ENCODE results near the gene RTL10.

DNA sequence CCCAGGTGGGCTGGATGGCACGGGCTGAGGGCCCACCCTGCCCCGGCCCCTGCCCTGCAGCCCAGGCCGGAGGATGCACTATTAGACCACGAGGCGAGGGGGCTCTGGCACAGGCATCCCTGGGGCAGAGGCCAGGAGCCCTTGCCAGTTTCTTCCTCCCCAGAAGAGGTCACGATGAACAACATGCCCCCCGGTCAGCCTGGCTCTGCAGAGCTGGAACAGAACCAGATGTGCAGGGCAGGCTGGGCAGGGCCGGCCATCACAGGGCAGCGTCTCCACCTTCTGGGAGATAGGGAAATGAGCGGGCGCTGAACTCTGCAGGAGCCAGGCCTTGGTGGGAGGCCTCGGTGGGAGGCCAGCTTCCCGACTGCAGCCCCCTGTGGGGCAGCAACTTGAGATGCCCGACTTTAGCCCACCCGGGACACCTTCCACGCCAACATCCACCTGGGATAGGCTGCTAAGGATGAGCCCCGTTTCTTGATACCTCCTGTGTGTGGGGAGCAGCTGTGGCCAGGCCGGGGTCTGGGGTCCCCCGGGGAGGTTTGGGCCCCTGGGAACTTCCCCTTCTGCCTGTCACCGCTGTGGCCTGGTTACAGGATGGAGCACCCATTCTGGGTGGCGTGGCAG, 21.8 kb upstream of the RTL10 start:
- no peak for TF ChIP-seq POLR2AphosphoS5 (IDR thresholded peaks at IDR 0.05)
- TF ChIP-seq, protein P1, sequence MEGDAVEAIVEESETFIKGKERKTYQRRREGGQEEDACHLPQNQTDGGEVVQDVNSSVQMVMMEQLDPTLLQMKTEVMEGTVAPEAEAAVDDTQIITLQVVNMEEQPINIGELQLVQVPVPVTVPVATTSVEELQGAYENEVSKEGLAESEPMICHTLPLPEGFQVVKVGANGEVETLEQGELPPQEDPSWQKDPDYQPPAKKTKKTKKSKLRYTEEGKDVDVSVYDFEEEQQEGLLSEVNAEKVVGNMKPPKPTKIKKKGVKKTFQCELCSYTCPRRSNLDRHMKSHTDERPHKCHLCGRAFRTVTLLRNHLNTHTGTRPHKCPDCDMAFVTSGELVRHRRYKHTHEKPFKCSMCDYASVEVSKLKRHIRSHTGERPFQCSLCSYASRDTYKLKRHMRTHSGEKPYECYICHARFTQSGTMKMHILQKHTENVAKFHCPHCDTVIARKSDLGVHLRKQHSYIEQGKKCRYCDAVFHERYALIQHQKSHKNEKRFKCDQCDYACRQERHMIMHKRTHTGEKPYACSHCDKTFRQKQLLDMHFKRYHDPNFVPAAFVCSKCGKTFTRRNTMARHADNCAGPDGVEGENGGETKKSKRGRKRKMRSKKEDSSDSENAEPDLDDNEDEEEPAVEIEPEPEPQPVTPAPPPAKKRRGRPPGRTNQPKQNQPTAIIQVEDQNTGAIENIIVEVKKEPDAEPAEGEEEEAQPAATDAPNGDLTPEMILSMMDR (IDR thresholded peaks at IDR 0.05) = no peak
